IMR-90 (cell line): ENCODE results near the gene PFKFB2. TPM values are rescaled to one million over a fixed set of nuclear protein-coding genes. Genes with fewer than 3 reads are reported as not detected.

Source experiments
- ATAC-seq: fragments of 200-7000 bp; cut with Tn5 transposase; 2 replicates; pipeline ENCODE4 v1.9.1; 2020; ENCODE audit warnings: low read depth, mild to moderate bottlenecking, moderate library complexity
- BruUV-seq: library from RNA; stranded (reverse); fragments of 400-500 nt; replicated peaks from 2 replicates; lab custom pipeline; 2021; lab: Mats Ljungman, UMichigan
- CTCF ChIA-PET: fragments of 300-600 bp; formaldehyde crosslinking; extraction: SDS; loops from one replicate; lab custom pipeline; 2021; ENCODE audit warnings: antibody characterized with exemption; lab: Yijun Ruan, JAX
- POLR2A ChIA-PET: fragments of 300-600 bp; sonication (Branson Sonifier 250); formaldehyde crosslinking; loops from one replicate; lab custom pipeline; 2022; ENCODE audit warnings: antibody characterized with exemption; ENCODE audit not compliant: unreplicated experiment; lab: Charles Lee
- DNase-seq: peaks from one replicate; pipeline ENCODE4 v3.0.0; 2013
- H2AFZ ChIP-seq: replicated peaks from 2 replicates; pipeline ENCODE3; 2013; ENCODE audit warnings: low read length, mild to moderate bottlenecking; ENCODE audit not compliant: poor library complexity
- H2AK5ac ChIP-seq: 2 replicates; pipeline ENCODE4 v1.6.1; 2013; ENCODE audit warnings: low read depth, low read length, inconsistent platforms
- H2AK9ac ChIP-seq: replicated peaks from 2 replicates; pipeline ENCODE3; 2013; ENCODE audit warnings: mild to moderate bottlenecking, low read depth, low read length, moderate library complexity; ENCODE audit not compliant: poor library complexity
- H2BK120ac ChIP-seq: 2 replicates; pipeline ENCODE4 v1.6.1; 2013; ENCODE audit warnings: low read depth, low read length, inconsistent platforms
- H2BK15ac ChIP-seq: 3 replicates; pipeline ENCODE4 v1.6.1; 2013; ENCODE audit warnings: low read depth, low read length, inconsistent platforms
- H2BK20ac ChIP-seq: 2 replicates; pipeline ENCODE4 v1.6.1; 2013; ENCODE audit warnings: low read depth, mild to moderate bottlenecking, inconsistent platforms, low read length, moderate library complexity
- H2BK5ac ChIP-seq: 2 replicates; pipeline ENCODE4 v1.6.1; 2013; ENCODE audit warnings: mild to moderate bottlenecking, low read depth, low read length, inconsistent platforms; ENCODE audit not compliant: poor library complexity, severe bottlenecking
- H3K14ac ChIP-seq: replicated peaks from 2 replicates; pipeline ENCODE4 v1.6.1; 2013; ENCODE audit warnings: low read depth, low read length, inconsistent platforms
- H3K18ac ChIP-seq: 2 replicates; pipeline ENCODE4 v1.6.1; 2013; ENCODE audit warnings: low read depth, low read length, control low read depth
- H3K23ac ChIP-seq: 2 replicates; pipeline ENCODE4 v1.6.1; 2013; ENCODE audit warnings: low read depth, low read length, inconsistent platforms
- H3K27ac ChIP-seq: 2 replicates; pipeline ENCODE4 v1.5.1; 2013; ENCODE audit warnings: mild to moderate bottlenecking, control low read depth, low read length; ENCODE audit not compliant: insufficient read depth
- H3K27me3 ChIP-seq: 2 replicates; pipeline ENCODE4 v1.6.1; 2013; ENCODE audit warnings: low read length; ENCODE audit not compliant: control insufficient read depth, insufficient read depth
- H3K36me3 ChIP-seq: 2 replicates; pipeline ENCODE4 v1.6.1; 2013; ENCODE audit warnings: low read length, mixed read lengths; ENCODE audit not compliant: control insufficient read depth, insufficient read depth
- H3K4ac ChIP-seq: 2 replicates; pipeline ENCODE4 v1.6.1; 2013; ENCODE audit warnings: low read depth, low read length, inconsistent platforms
- H3K4me1 ChIP-seq: 2 replicates; pipeline ENCODE4 v1.6.1; 2013; ENCODE audit warnings: low read length, mixed read lengths; ENCODE audit not compliant: control insufficient read depth, insufficient read depth
- H3K4me2 ChIP-seq: 2 replicates; pipeline ENCODE4 v1.6.1; 2013; ENCODE audit warnings: low read depth, mild to moderate bottlenecking, control low read depth, low read length, moderate library complexity
- H3K4me3 ChIP-seq: 2 replicates; pipeline ENCODE4 v1.5.1; 2013; ENCODE audit warnings: low read depth, mild to moderate bottlenecking, control low read depth, low read length, moderate library complexity; ENCODE audit not compliant: insufficient read depth
- H3K56ac ChIP-seq: 2 replicates; pipeline ENCODE4 v1.6.1; 2013; ENCODE audit warnings: low read length, inconsistent platforms; ENCODE audit not compliant: insufficient read depth; ENCODE audit errors: extremely low read depth
- H3K79me1 ChIP-seq, 2 experiments: 2 replicates each; pipeline ENCODE4 v1.6.1; 2013; ENCODE audit warnings: low read length in 2 of 2, inconsistent platforms in 1 of 2, low read depth in 1 of 2
- H3K9ac ChIP-seq: 2 replicates; pipeline ENCODE4 v1.6.1; 2013; ENCODE audit warnings: low read depth, low read length, control low read depth
- H3K9me1 ChIP-seq: 2 replicates; pipeline ENCODE4 v1.6.1; 2013; ENCODE audit warnings: low read length, inconsistent platforms; ENCODE audit not compliant: insufficient read depth
- H3K9me3 ChIP-seq: 2 replicates; pipeline ENCODE4 v1.6.1; 2013; ENCODE audit warnings: low read length; ENCODE audit not compliant: control insufficient read depth, insufficient read depth
- H4K20me1 ChIP-seq: 2 replicates; pipeline ENCODE4 v1.6.1; 2013; ENCODE audit warnings: low read length, inconsistent platforms; ENCODE audit not compliant: insufficient read depth
- H4K5ac ChIP-seq: 2 replicates; pipeline ENCODE4 v1.6.1; 2013; ENCODE audit warnings: mild to moderate bottlenecking, low read depth, low read length, control low read depth
- H4K8ac ChIP-seq, 2 experiments: 2 replicates each; pipeline ENCODE4 v1.6.1; 2013; ENCODE audit warnings: low read depth in 2 of 2, low read length in 2 of 2, control low read depth in 1 of 2, inconsistent platforms in 1 of 2
- H4K91ac ChIP-seq: 2 replicates; pipeline ENCODE4 v1.6.1; 2013; ENCODE audit warnings: low read depth, low read length, inconsistent platforms; ENCODE audit not compliant: insufficient read depth
- BHLHE40 ChIP-seq: fragments of 150-350 bp; IDR thresholded peaks from 2 replicates; pipeline ENCODE4 v1.6.1; 2016; ENCODE audit warnings: mild to moderate bottlenecking, low read depth, low read length
- CEBPB ChIP-seq: IDR thresholded peaks from 2 replicates; pipeline ENCODE4 v1.6.1; 2012; ENCODE audit warnings: low read depth, low read length, improper control_type of control experiment
- ELK1 ChIP-seq: fragments of 150-350 bp; IDR thresholded peaks from 2 replicates; pipeline ENCODE4 v1.6.1; 2016; ENCODE audit warnings: low read depth, mild to moderate bottlenecking, low read length, moderate library complexity, borderline replicate concordance
- MAFK ChIP-seq: IDR thresholded peaks from 2 replicates; pipeline ENCODE4 v1.6.1; 2012; ENCODE audit warnings: low read depth, low read length, improper control_type of control experiment
- MAZ ChIP-seq: IDR thresholded peaks from 2 replicates; pipeline ENCODE4 v1.6.1; 2012; ENCODE audit warnings: low read depth, mild to moderate bottlenecking, low read length, improper control_type of control experiment, moderate library complexity, borderline replicate concordance
- MXI1 ChIP-seq: IDR thresholded peaks from 2 replicates; pipeline ENCODE4 v1.6.1; 2012; ENCODE audit warnings: low read depth, mild to moderate bottlenecking, low read length, moderate library complexity, borderline replicate concordance
- NFE2L2 ChIP-seq: fragments of 150-350 bp; IDR thresholded peaks from 2 replicates; pipeline ENCODE4 v1.6.1; 2016; ENCODE audit warnings: low read depth, mild to moderate bottlenecking, low read length
- POLR2A ChIP-seq: IDR thresholded peaks from 2 replicates; pipeline ENCODE4 v1.6.1; 2012; ENCODE audit warnings: mild to moderate bottlenecking, low read depth, low read length
- RAD21 ChIP-seq: IDR thresholded peaks from 2 replicates; pipeline ENCODE4 v1.6.1; 2012; ENCODE audit warnings: low read length, improper control_type of control experiment
- RCOR1 ChIP-seq: IDR thresholded peaks from 2 replicates; pipeline ENCODE4 v1.6.1; 2012; ENCODE audit warnings: mild to moderate bottlenecking, low read length, improper control_type of control experiment; ENCODE audit not compliant: insufficient replicate concordance
- RFX5 ChIP-seq: IDR thresholded peaks from 2 replicates; pipeline ENCODE4 v1.8.0; 2012; ENCODE audit warnings: low read depth, mild to moderate bottlenecking, low read length, moderate library complexity
- WGBS, 2 experiments: methylation state at CpG; one replicate each; pipeline versions ENCODE4 v1.1.5 to v1.1.7; 2013; ENCODE audit warnings: missing lambda C conversion rate in 2 of 2; ENCODE audit not compliant: insufficient read length in 1 of 2; ENCODE audit errors: extremely low coverage in 2 of 2; 5-methylcytosine and 5-hydroxymethylcytosine counted together
- dilution Hi-C: fragments of 300-500 bp; cut with HindIII; formaldehyde crosslinking; loops from one replicate; pipeline ENCODE4 v1.14.3; 2018; ENCODE audit warnings: low sequenced_read_pairs; ENCODE audit not compliant: unreplicated experiment
- in situ Hi-C: fragments of 300-500 bp; cut with MboI; formaldehyde crosslinking; loops from 3 replicates; pipeline ENCODE4 v1.14.3; 2019; ENCODE audit warnings: low sequenced_read_pairs, inconsistent platforms, mixed read lengths
- intact Hi-C: fragments of 100-400 bp; cut with micrococcal nuclease; formaldehyde crosslinking; loops from 2 replicates; pipeline ENCODE4 v1.10.0; 2022
- polyA plus RNA-seq, 3 experiments: library from polyadenylated mRNA; depleted of rRNA; stranded (reverse); fragments of >200 nt; gene quantifications; 2 replicates each; pipeline ENCODE4 v1.2.3, GENCODE V29; 2012; ENCODE audit warnings: low replicate concordance in 1 of 3
- total RNA-seq: library from RNA; depleted of rRNA; stranded (reverse); fragments of >200 nt; gene quantifications from 2 replicates; pipeline ENCODE4 v1.2.3, GENCODE V29; 2012
- TF ChIP-seq, protein P1 (sequence below): conservative IDR thresholded peaks from 2 replicates; pipeline ENCODE4 v1.5.1; 2012; ENCODE audit warnings: mild to moderate bottlenecking, low read depth, low read length, improper control_type of control experiment
- TF ChIP-seq, protein P2 (sequence below): fragments of 150-350 bp; IDR thresholded peaks from 2 replicates; pipeline ENCODE4 v1.6.1; 2017; ENCODE audit warnings: mild to moderate bottlenecking, antibody characterized with exemption, low read length, low read depth

Gene PFKFB2
- total and polyA plus RNA-seq, 2 of the 4 experiments (the other 2 are of a cell fraction): 0.62 to 1.3 TPM

GRCh38 chr1:207051191-207051943 is 1.7 kb upstream of the PFKFB2 start, which contains the start of gene YOD1:
Gene YOD1, minus strand, starts transcription at chr1:207051208. Its CDS starts 178 bp downstream, at chr1:207051030.
- DNase-seq (peak; percentile 73), ATAC-seq (peak; percentile 4)
- in situ Hi-C loops (no loop called here), dilution Hi-C loops (no loop called here), intact Hi-C loops (loop anchor here (2.0 kb wide), 1 partner anchor 25 kb away; no protein-coding TSS in a partner anchor)
- H4K8ac ChIP-seq: peak within 1 kb of the TSS; percentile 85 to 95
- ChIA-PET POLR2A (no interaction called here), CTCF (interaction anchor here (0.5 kb wide), 1 partner anchor 739 kb away, joined by 6 read pairs; no protein-coding TSS in a partner anchor)
- peak within 1 kb of the TSS; percentile 82 for H2BK5ac ChIP-seq
- peaks cover 7% of the 10 kb centered on the region for H3K27me3 ChIP-seq
- BruUV-seq: no TSS peak
- peak within 1 kb of the TSS; percentile 90 for H3K14ac ChIP-seq
- H3K4me1 ChIP-seq: peaks cover 4% of the 10 kb centered on the region; the same call in 1 of the 2 replicates
- peak within 1 kb of the TSS; percentile 89 for H2BK120ac ChIP-seq
- peaks cover 7% of the 10 kb centered on the region for H3K36me3 ChIP-seq
- H2AK9ac ChIP-seq: peak within 1 kb of the TSS; percentile 76
- H2BK15ac ChIP-seq: peak within 1 kb of the TSS; percentile 90; the same call in 2 of the 3 replicates
- WGBS, 2 experiments: 43% methylated on average over 6 of the region's 15 CpGs; no CpG with 5 or more reads in 1 of the 2 experiments
- H3K9me1 ChIP-seq: peaks cover 7% of the 10 kb centered on the region
- peak within 1 kb of the TSS; percentile 97 for H3K4me3 ChIP-seq
- peak within 1 kb of the TSS; percentile 91 for H3K9ac ChIP-seq
- peak within 1 kb of the TSS; percentile 86 for H3K23ac ChIP-seq
- H4K20me1 ChIP-seq: peaks cover 10% of the 10 kb centered on the region; the same call in 1 of the 2 replicates
- H4K91ac ChIP-seq: peak within 1 kb of the TSS; percentile 78
- peak within 1 kb of the TSS; percentile 98 for H2AFZ ChIP-seq
- H2AK5ac ChIP-seq: peak within 1 kb of the TSS; percentile 51
- H2BK20ac ChIP-seq: peak within 1 kb of the TSS; percentile 49; the same call in 1 of the 2 replicates
- H3K18ac ChIP-seq: peak within 1 kb of the TSS; percentile 85
- H3K9me3 ChIP-seq: no peaks in the 10 kb centered on the region
- H3K27ac ChIP-seq: peak within 1 kb of the TSS; percentile 78
- H4K5ac ChIP-seq: peak within 1 kb of the TSS; percentile 99
- peak within 1 kb of the TSS; percentile 79 for H3K56ac ChIP-seq
- peak within 1 kb of the TSS; percentile 95 for H3K4me2 ChIP-seq
- TF ChIP-seq RCOR1: no peak
- TF ChIP-seq MAZ: no peak
- TF ChIP-seq POLR2A: no peak; the same call in 1 of the 2 replicates
- no peak for TF ChIP-seq RAD21
- TF ChIP-seq BHLHE40: no peak
- TF ChIP-seq NFE2L2: no peak
- TF ChIP-seq MAFK: no peak
- TF ChIP-seq, protein P1, sequence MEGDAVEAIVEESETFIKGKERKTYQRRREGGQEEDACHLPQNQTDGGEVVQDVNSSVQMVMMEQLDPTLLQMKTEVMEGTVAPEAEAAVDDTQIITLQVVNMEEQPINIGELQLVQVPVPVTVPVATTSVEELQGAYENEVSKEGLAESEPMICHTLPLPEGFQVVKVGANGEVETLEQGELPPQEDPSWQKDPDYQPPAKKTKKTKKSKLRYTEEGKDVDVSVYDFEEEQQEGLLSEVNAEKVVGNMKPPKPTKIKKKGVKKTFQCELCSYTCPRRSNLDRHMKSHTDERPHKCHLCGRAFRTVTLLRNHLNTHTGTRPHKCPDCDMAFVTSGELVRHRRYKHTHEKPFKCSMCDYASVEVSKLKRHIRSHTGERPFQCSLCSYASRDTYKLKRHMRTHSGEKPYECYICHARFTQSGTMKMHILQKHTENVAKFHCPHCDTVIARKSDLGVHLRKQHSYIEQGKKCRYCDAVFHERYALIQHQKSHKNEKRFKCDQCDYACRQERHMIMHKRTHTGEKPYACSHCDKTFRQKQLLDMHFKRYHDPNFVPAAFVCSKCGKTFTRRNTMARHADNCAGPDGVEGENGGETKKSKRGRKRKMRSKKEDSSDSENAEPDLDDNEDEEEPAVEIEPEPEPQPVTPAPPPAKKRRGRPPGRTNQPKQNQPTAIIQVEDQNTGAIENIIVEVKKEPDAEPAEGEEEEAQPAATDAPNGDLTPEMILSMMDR: no peak
- TF ChIP-seq, protein P2, sequence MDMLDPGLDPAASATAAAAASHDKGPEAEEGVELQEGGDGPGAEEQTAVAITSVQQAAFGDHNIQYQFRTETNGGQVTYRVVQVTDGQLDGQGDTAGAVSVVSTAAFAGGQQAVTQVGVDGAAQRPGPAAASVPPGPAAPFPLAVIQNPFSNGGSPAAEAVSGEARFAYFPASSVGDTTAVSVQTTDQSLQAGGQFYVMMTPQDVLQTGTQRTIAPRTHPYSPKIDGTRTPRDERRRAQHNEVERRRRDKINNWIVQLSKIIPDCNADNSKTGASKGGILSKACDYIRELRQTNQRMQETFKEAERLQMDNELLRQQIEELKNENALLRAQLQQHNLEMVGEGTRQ: no peak
- no peak for TF ChIP-seq MXI1
- no peak for TF ChIP-seq ELK1
- TF ChIP-seq CEBPB: no peak
- TF ChIP-seq RFX5: no peak
- peaks cover 9 to 26% of the 10 kb centered on the region in 2 experiments for H3K79me1 ChIP-seq
- H3K4ac ChIP-seq: peak within 1 kb of the TSS; percentile 89
